ENCODE data around the gene TCN2.
"Not testable (repeated sequence)": the region's sequence is repeated elsewhere in the genome, so short reads cannot be mapped to it uniquely, and the experiment has no call there.

The TCN2 gene

GRCh38 chr22:30614879-30615278 lies 7.9 kb downstream of the TCN2 start:
- DNase-seq (ENCODE audit: low spot score): no peak
- H3K27ac ChIP-seq: no peak overlapping the region
- ChIA-PET POLR2A (ENCODE audit: low non-redundant PET) (no interaction called here), CTCF (interaction anchor here (0.6 kb wide), 2 partner anchors 8 to 146 kb away, joined by 3 read pairs; no protein-coding TSS in a partner anchor)
- TF ChIP-seq CTCF (conservative IDR thresholded peaks at IDR 0.05; ENCODE audit: low read depth): no peak

- POLR2A ChIA-PET (ENCODE audit: low non-redundant PET): no interaction called here
- no peak for TF ChIP-seq CTCF (conservative IDR thresholded peaks at IDR 0.05; ENCODE audit: low read depth)
- CTCF ChIA-PET: interaction anchor here (0.6 kb wide), 1 partner anchor 9 kb away, joined by 3 read pairs; no protein-coding TSS in a partner anchor
- no peak overlapping the region for H3K27ac ChIP-seq
- no peak for DNase-seq (ENCODE audit: low spot score)
Measured at GRCh38 chr22:30615543-30615954, 8.6 kb downstream of the TCN2 start.

GRCh38 chr22:30617819-30618218 lies 10.8 kb downstream of the TCN2 start:
- ChIA-PET POLR2A (ENCODE audit: low non-redundant PET) (no interaction called here), CTCF (interaction anchor here (0.6 kb wide), 1 partner anchor 302 kb away, joined by 3 read pairs; no protein-coding TSS in a partner anchor)
- TF ChIP-seq CTCF (conservative IDR thresholded peaks at IDR 0.05; ENCODE audit: low read depth): no peak
- no peak overlapping the region for H3K27ac ChIP-seq
- DNase-seq (ENCODE audit: low spot score): no peak

- CTCF ChIA-PET; POLR2A ChIA-PET (ENCODE audit: low non-redundant PET); H3K27ac ChIP-seq; DNase-seq (ENCODE audit: low spot score): not testable (repeated sequence)
Measured at GRCh38 chr22:30619909-30620308, 12.9 kb downstream of the TCN2 start.

- no peak overlapping the region for H3K27ac ChIP-seq
- DNase-seq (ENCODE audit: low spot score): no peak
- POLR2A ChIA-PET (ENCODE audit: low non-redundant PET): no interaction called here
- no peak for TF ChIP-seq CTCF (conservative IDR thresholded peaks at IDR 0.05; ENCODE audit: low read depth)
- CTCF ChIA-PET: no interaction called here
Measured at GRCh38 chr22:30626413-30626812, 19.4 kb downstream of the TCN2 start.

GRCh38 chr22:30627471-30627870 lies 20.5 kb downstream of the TCN2 start:
- ChIA-PET POLR2A (ENCODE audit: low non-redundant PET) (no interaction called here), CTCF (no interaction called here)
- no peak overlapping the region for H3K27ac ChIP-seq
- no peak for TF ChIP-seq CTCF (conservative IDR thresholded peaks at IDR 0.05; ENCODE audit: low read depth)
- DNase-seq (ENCODE audit: low spot score): no peak

GRCh38 chr22:30628491-30628890 lies 21.5 kb downstream of the TCN2 start:
- no peak overlapping the region for H3K27ac ChIP-seq
- CTCF ChIA-PET: no interaction called here
- DNase-seq (ENCODE audit: low spot score): no peak
- no peak for TF ChIP-seq CTCF (conservative IDR thresholded peaks at IDR 0.05; ENCODE audit: low read depth)
- POLR2A ChIA-PET (ENCODE audit: low non-redundant PET): no interaction called here

- POLR2A ChIA-PET (ENCODE audit: low non-redundant PET); H3K27ac ChIP-seq; DNase-seq (ENCODE audit: low spot score); CTCF ChIA-PET: not testable (repeated sequence)
Measured at GRCh38 chr22:30631469-30631868, 24.5 kb downstream of the TCN2 start.
